NT2/D1 (cell line): ENCODE measurements around the gene DNM1L.

Experiments used
- DNase-seq: peaks from one replicate; pipeline ENCODE4 v3.0.0-alpha.2; 2011; ENCODE audit warnings: low read depth, low spot score
- H3K27me3 ChIP-seq: 2 replicates; pipeline ENCODE4 v1.6.0; 2011; ENCODE audit warnings: mild to moderate bottlenecking; ENCODE audit not compliant: insufficient read length, insufficient read depth
- H3K36me3 ChIP-seq: 2 replicates; pipeline ENCODE4 v1.6.1; 2011; ENCODE audit warnings: mild to moderate bottlenecking, low read length, mixed read lengths; ENCODE audit not compliant: insufficient read depth, insufficient read length
- H3K4me1 ChIP-seq: 2 replicates; pipeline ENCODE4 v1.5.1; 2011; ENCODE audit not compliant: insufficient read depth, insufficient read length
- H3K4me3 ChIP-seq: 2 replicates; pipeline ENCODE4 v1.5.1; 2011; ENCODE audit warnings: low read depth; ENCODE audit not compliant: insufficient read length
- H3K9ac ChIP-seq: 2 replicates; pipeline ENCODE4 v1.6.0; 2011; ENCODE audit warnings: low read depth; ENCODE audit not compliant: insufficient read length
- H3K9me3 ChIP-seq: 2 replicates; pipeline ENCODE4 v1.5.1; 2011; ENCODE audit warnings: mild to moderate bottlenecking, low read length; ENCODE audit not compliant: insufficient read depth
- SUZ12 ChIP-seq: IDR thresholded peaks from 2 replicates; pipeline ENCODE4 v1.6.1; 2011; ENCODE audit not compliant: insufficient read length, insufficient read depth; ENCODE audit errors: extremely low read depth
- YY1 ChIP-seq: IDR thresholded peaks from 2 replicates; pipeline ENCODE4 v1.6.1; 2011; ENCODE audit not compliant: insufficient read length, insufficient read depth
- ZNF274 ChIP-seq: IDR thresholded peaks from 2 replicates; pipeline ENCODE4 v1.6.1; 2011; ENCODE audit warnings: mild to moderate bottlenecking, low read depth, low read length

The DNM1L gene

GRCh38 chr12:32659908-32660440, 19.1 kb upstream of the DNM1L start:
- peaks cover 2% of the 10 kb centered on the region for H3K4me1 ChIP-seq
- H3K4me3 ChIP-seq: no peak overlapping the region
- no peaks in the 10 kb centered on the region for H3K27me3 ChIP-seq
- H3K9me3 ChIP-seq: no peaks in the 10 kb centered on the region
- no peaks in the 10 kb centered on the region for H3K36me3 ChIP-seq
- TF ChIP-seq SUZ12 (no peak), ZNF274 (no peak), YY1 (no peak)
- no peak for DNase-seq
- no peak overlapping the region for H3K9ac ChIP-seq

- peaks cover 2% of the 10 kb centered on the region for H3K4me1 ChIP-seq
- no peaks in the 10 kb centered on the region for H3K36me3 ChIP-seq
- H3K9me3 ChIP-seq: no peaks in the 10 kb centered on the region
Measured at GRCh38 chr12:32661706-32662105, 17.4 kb upstream of the DNM1L start.

GRCh38 chr12:32662665-32663064, 16.4 kb upstream of the DNM1L start:
- H3K36me3 ChIP-seq: no peaks in the 10 kb centered on the region
- H3K4me1 ChIP-seq: peaks cover 2% of the 10 kb centered on the region
- H3K9me3 ChIP-seq: no peaks in the 10 kb centered on the region
- no peak for TF ChIP-seq ZNF274
- TF ChIP-seq YY1: no peak
- TF ChIP-seq SUZ12: no peak
- no peaks in the 10 kb centered on the region for H3K27me3 ChIP-seq
- no peak overlapping the region for H3K9ac ChIP-seq
- H3K4me3 ChIP-seq: no peak overlapping the region
- no peak for DNase-seq

More at GRCh38 chr12:32661706-32662105, 17.4 kb upstream of the DNM1L start:
- Histone ChIP-seq H3K4me3 (no peak overlapping the region), H3K9ac (no peak overlapping the region), H3K27me3 (no peaks in the 10 kb centered on the region)
- TF ChIP-seq SUZ12: no peak
- TF ChIP-seq ZNF274: no peak
- TF ChIP-seq YY1: no peak
- no peak for DNase-seq

- no peaks in the 10 kb centered on the region for H3K36me3 ChIP-seq
- DNase-seq: no peak
- H3K27me3 ChIP-seq: no peaks in the 10 kb centered on the region
- no peak for TF ChIP-seq SUZ12
- peaks cover 17% of the 10 kb centered on the region for H3K9me3 ChIP-seq
- no peak overlapping the region for H3K9ac ChIP-seq
- no peak overlapping the region for H3K4me3 ChIP-seq
- no peaks in the 10 kb centered on the region for H3K4me1 ChIP-seq
Measured at GRCh38 chr12:32666018-32666417, 13.1 kb upstream of the DNM1L start.

- DNase-seq: no peak
- H3K27me3 ChIP-seq: no peaks in the 10 kb centered on the region
- TF ChIP-seq SUZ12 (no peak), YY1 (no peak), ZNF274 (no peak)
- no peak overlapping the region for H3K9ac ChIP-seq
- no peak overlapping the region for H3K4me3 ChIP-seq
- H3K4me1 ChIP-seq: no peaks in the 10 kb centered on the region
- H3K36me3 ChIP-seq: no peaks in the 10 kb centered on the region
- peaks cover 17% of the 10 kb centered on the region for H3K9me3 ChIP-seq
Measured at GRCh38 chr12:32669584-32669983, 9.5 kb upstream of the DNM1L start.

GRCh38 chr12:32671930-32672780, 6.9 kb upstream of the DNM1L start:
- TF ChIP-seq SUZ12 (no peak), YY1 (no peak), ZNF274 (no peak)
- H3K9ac ChIP-seq: no peak overlapping the region
- no peaks in the 10 kb centered on the region for H3K27me3 ChIP-seq
- H3K36me3 ChIP-seq: no peaks in the 10 kb centered on the region
- H3K4me1 ChIP-seq: peaks cover 4% of the 10 kb centered on the region
- peak; percentile 85 for DNase-seq
- H3K4me3 ChIP-seq: no peak overlapping the region
- peaks cover 17% of the 10 kb centered on the region for H3K9me3 ChIP-seq

GRCh38 chr12:32679920-32680237, 778 bp downstream of the DNM1L start:
- H3K4me3 ChIP-seq: peak overlapping the region; percentile 100
- H3K9me3 ChIP-seq: no peaks in the 10 kb centered on the region
- peaks cover 9% of the 10 kb centered on the region for H3K4me1 ChIP-seq
- H3K36me3 ChIP-seq: peaks cover 30% of the 10 kb centered on the region
- no peaks in the 10 kb centered on the region for H3K27me3 ChIP-seq
- H3K9ac ChIP-seq: peak overlapping the region; percentile 98
- DNase-seq: no peak
- TF ChIP-seq YY1: no peak
- TF ChIP-seq ZNF274: no peak
- TF ChIP-seq SUZ12: no peak
